Thoracic aorta (tissue), 2 donors: Measurements from ENCODE around the gene KRT76. TPM values are rescaled to one million over a fixed set of nuclear protein-coding genes. Genes with fewer than 3 reads are reported as not detected.

Experiments used
- ATAC-seq: fragments of 150-250 bp; one replicate; pipeline ENCODE4 v1.8.0; 2017; ENCODE audit warnings: low read depth; ENCODE audit not compliant: insufficient number of reproducible peaks, low FRiP score
- DNase-seq: peaks from one replicate; pipeline ENCODE4 v3.0.0-alpha.2; 2020; ENCODE audit warnings: low spot score
- H3K27ac ChIP-seq, 2 donors: fragments of 200-600 bp; sonication (generic); 1 replicate in 1 of 2; 2 replicates in 1 of 2; pipeline ENCODE4 v1.5.1; 2016; ENCODE audit warnings: mild to moderate bottlenecking in 2 of 2, moderate library complexity in 2 of 2
- H3K27me3 ChIP-seq: fragments of 200-600 bp; sonication (generic); replicated peaks from 2 replicates; pipeline ENCODE4 v1.6.0; 2016; ENCODE audit warnings: mild to moderate bottlenecking; ENCODE audit not compliant: insufficient read depth
- H3K36me3 ChIP-seq: fragments of 200-600 bp; sonication (generic); one replicate; pipeline ENCODE4 v1.5.1; 2016
- H3K4me1 ChIP-seq, 2 donors: fragments of 200-600 bp; sonication (generic); 1 replicate in 1 of 2; 2 replicates in 1 of 2; pipeline versions ENCODE4 v1.5.1 to v1.6.0; 2016; ENCODE audit warnings: low read depth in 2 of 2, mild to moderate bottlenecking in 1 of 2; ENCODE audit not compliant: control insufficient read depth in 1 of 2
- H3K4me3 ChIP-seq: fragments of 200-600 bp; sonication (generic); 2 replicates; pipeline ENCODE4 v1.5.1; 2016; ENCODE audit warnings: mild to moderate bottlenecking
- H3K9me3 ChIP-seq: fragments of 200-600 bp; sonication (generic); 2 replicates; pipeline ENCODE4 v1.5.1; 2016
- CTCF ChIP-seq: fragments of 200-600 bp; sonication (generic); IDR thresholded peaks from one replicate; pipeline ENCODE4 v1.5.1; 2019; ENCODE audit warnings: antibody characterized with exemption
- total RNA-seq, 2 donors: library from RNA; depleted of rRNA; stranded (reverse); fragments of >200 nt; gene quantifications; one replicate each; pipeline versions ENCODE4 v1.1.0 to v1.2.3, GENCODE V29; 2016

Gene KRT76
- total RNA-seq, 2 donors from 2014 or later = not detected

DNA sequence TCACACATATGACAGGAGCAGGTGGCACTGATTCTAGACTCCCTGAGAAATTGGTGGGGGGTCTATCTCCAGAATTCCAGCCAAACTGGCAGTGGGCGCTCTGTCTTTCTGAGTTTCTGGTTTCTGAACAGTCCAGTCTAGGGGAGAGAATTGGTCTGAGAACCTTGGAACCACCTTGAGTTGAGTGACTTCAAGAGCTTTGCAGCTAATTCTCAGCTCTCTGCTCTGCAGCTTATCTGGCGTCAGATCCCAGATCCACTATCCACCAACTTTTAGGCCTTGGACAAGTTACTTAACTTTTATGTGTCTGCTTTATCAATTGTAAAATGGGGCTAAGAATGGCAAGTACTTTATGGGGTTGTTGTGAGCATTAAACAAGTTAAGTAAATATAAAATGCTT is 1.7 kb upstream of the KRT76 start:
- no peak for TF ChIP-seq CTCF
- ATAC-seq = no peak
- DNase-seq = no peak
- H3K9me3 ChIP-seq = no peaks in the 10 kb centered on the region
- no peaks in the 10 kb centered on the region for H3K27me3 ChIP-seq
- no peak overlapping the region for H3K4me3 ChIP-seq
- H3K4me1 ChIP-seq = no peaks in the 10 kb centered on the region
- H3K36me3 ChIP-seq = no peaks in the 10 kb centered on the region
- H3K27ac ChIP-seq = no peak overlapping the region

GRCh38 chr12:52777566-52777965 is 421 bp upstream of the KRT76 start:
- Histone ChIP-seq H3K36me3 (no peaks in the 10 kb centered on the region), H3K9me3 (no peaks in the 10 kb centered on the region), H3K4me3 (no peak overlapping the region), H3K27me3 (no peaks in the 10 kb centered on the region), H3K4me1 (no peaks in the 10 kb centered on the region), H3K27ac (no peak overlapping the region)
- DNase-seq (no peak), ATAC-seq (no peak)
- no peak for TF ChIP-seq CTCF

- Histone ChIP-seq H3K27ac (no peak overlapping the region), H3K27me3 (no peaks in the 10 kb centered on the region), H3K36me3 (no peaks in the 10 kb centered on the region), H3K4me1 (no peaks in the 10 kb centered on the region), H3K4me3 (no peak overlapping the region), H3K9me3 (no peaks in the 10 kb centered on the region)
- ATAC-seq = no peak
- no peak for DNase-seq
- TF ChIP-seq CTCF = no peak
These were observed 710 bp downstream of the KRT76 start for GRCh38 chr12:52776435-52776834.

DNA sequence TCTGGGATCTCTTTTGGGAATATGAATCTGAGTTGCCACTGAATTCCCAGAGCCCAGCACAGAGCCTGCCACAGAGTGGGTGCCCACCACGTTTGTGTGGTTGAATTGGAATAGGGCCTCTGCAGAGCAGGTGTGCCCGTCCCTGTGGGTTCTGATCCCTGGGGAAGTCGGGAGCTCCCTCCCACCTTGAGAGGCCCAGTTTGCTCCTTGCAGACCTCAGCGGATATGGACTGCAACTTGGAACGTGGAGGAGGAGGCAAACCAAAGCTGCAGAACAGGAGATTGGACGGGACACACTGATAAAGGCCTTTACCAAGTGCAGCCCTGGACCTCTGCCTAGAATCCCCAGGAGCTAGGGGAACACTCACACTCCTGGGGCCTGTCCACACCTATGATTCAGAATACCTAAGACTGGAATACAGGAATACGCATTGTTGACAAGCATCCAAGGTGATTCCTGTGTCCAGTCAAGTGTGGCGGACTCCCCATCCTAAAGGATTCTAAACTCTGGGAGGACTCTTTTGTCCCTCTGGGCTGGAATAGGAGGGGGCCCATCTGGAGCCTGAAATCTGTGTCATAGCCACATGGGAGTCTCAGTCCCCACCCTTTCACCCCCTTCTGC is 2.4 kb downstream of the KRT76 start:
- no peaks in the 10 kb centered on the region for H3K9me3 ChIP-seq
- no peak for ATAC-seq
- no peaks in the 10 kb centered on the region for H3K4me1 ChIP-seq
- H3K27ac ChIP-seq = no peak overlapping the region
- H3K27me3 ChIP-seq = no peaks in the 10 kb centered on the region
- no peak overlapping the region for H3K4me3 ChIP-seq
- no peaks in the 10 kb centered on the region for H3K36me3 ChIP-seq
- TF ChIP-seq CTCF = no peak
- no peak for DNase-seq

DNA sequence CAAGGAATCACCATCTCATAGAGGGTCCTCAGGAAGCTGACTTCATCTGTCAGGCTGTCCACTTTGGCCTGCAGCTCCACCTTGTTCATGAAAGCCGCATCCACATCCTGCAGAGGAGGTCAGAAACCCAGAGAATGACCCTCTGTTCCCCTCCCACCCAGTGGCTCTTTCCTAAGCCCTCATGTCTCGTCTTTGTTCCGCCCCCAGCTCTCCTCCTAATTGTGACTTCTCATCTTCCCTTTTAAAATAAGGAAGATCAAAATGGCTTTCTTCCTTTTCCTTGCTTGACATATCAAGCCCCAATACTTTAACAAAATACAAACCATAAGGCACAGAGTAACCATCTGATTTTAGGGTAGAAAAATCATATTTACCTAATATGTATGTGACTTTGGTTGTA is 4.4 kb downstream of the KRT76 start:
- no peak for TF ChIP-seq CTCF
- Histone ChIP-seq H3K27me3 (no peaks in the 10 kb centered on the region), H3K36me3 (no peaks in the 10 kb centered on the region), H3K4me1 (no peaks in the 10 kb centered on the region), H3K27ac (no peak overlapping the region), H3K4me3 (no peak overlapping the region), H3K9me3 (no peaks in the 10 kb centered on the region)
- ATAC-seq (no peak), DNase-seq (no peak)
